H9 (cell line): ENCODE measurements around the gene FANCF. TPM values are rescaled to one million over a fixed set of nuclear protein-coding genes. Genes with fewer than 3 reads are reported as not detected.

Experiments
- DNase-seq: peaks from one replicate; pipeline ENCODE4 v3.0.0-alpha.2; 2017
- H2AFZ ChIP-seq: one replicate; pipeline ENCODE4 v1.6.1; 2013; ENCODE audit warnings: mild to moderate bottlenecking, low read length, control low read depth, moderate library complexity
- H2AK5ac ChIP-seq: 2 replicates; pipeline ENCODE4 v1.6.1; 2013; ENCODE audit warnings: low read length, control low read depth, mixed read lengths; ENCODE audit not compliant: insufficient read length
- H2BK120ac ChIP-seq: one replicate; pipeline ENCODE4 v1.6.1; 2013; ENCODE audit warnings: low read depth, mild to moderate bottlenecking, low read length, control low read depth, inconsistent platforms; ENCODE audit not compliant: poor library complexity, severe bottlenecking
- H2BK12ac ChIP-seq: 2 replicates; pipeline ENCODE4 v1.6.1; 2013; ENCODE audit warnings: low read length, control low read depth, mixed read lengths, low read depth; ENCODE audit not compliant: insufficient read length
- H2BK15ac ChIP-seq: 2 replicates; pipeline ENCODE4 v1.6.1; 2013; ENCODE audit warnings: low read depth, low read length, control low read depth
- H2BK20ac ChIP-seq: one replicate; pipeline ENCODE4 v1.6.1; 2013; ENCODE audit warnings: low read depth, mild to moderate bottlenecking, low read length, control low read depth, inconsistent platforms; ENCODE audit not compliant: poor library complexity, severe bottlenecking
- H2BK5ac ChIP-seq: 2 replicates; pipeline ENCODE4 v1.6.1; 2013; ENCODE audit warnings: low read length, control low read depth, mixed read lengths; ENCODE audit not compliant: insufficient read length
- H3K14ac ChIP-seq: 2 replicates; pipeline ENCODE4 v1.6.1; 2013; ENCODE audit warnings: low read length, control low read depth; ENCODE audit not compliant: insufficient read depth
- H3K18ac ChIP-seq: 2 replicates; pipeline ENCODE4 v1.6.1; 2013; ENCODE audit warnings: low read depth, mild to moderate bottlenecking, mixed read lengths, low read length, control low read depth; ENCODE audit not compliant: insufficient read length
- H3K23ac ChIP-seq: 2 replicates; pipeline ENCODE4 v1.6.1; 2013; ENCODE audit warnings: low read length, control low read depth, mixed read lengths, low read depth; ENCODE audit not compliant: insufficient read length
- H3K23me2 ChIP-seq: 2 replicates; pipeline ENCODE4 v1.6.1; 2013; ENCODE audit warnings: low read depth, mild to moderate bottlenecking, mixed read lengths, low read length, control low read depth; ENCODE audit not compliant: insufficient read length, poor library complexity, severe bottlenecking
- H3K27ac ChIP-seq: 2 replicates; pipeline ENCODE4 v1.5.1; 2013; ENCODE audit warnings: low read length, control low read depth, mixed read lengths, low read depth; ENCODE audit not compliant: insufficient read length
- H3K27me3 ChIP-seq: 2 replicates; pipeline ENCODE4 v1.6.1; 2013; ENCODE audit warnings: low read length, control low read depth, inconsistent platforms; ENCODE audit not compliant: insufficient read depth
- H3K4ac ChIP-seq: 2 replicates; pipeline ENCODE4 v1.6.1; 2013; ENCODE audit warnings: low read depth, mild to moderate bottlenecking, control low read depth, inconsistent platforms, low read length, moderate library complexity
- H3K4me1 ChIP-seq: 2 replicates; pipeline ENCODE4 v1.6.1; 2013; ENCODE audit warnings: low read length, control low read depth, inconsistent platforms; ENCODE audit not compliant: insufficient read depth
- H3K4me2 ChIP-seq: 2 replicates; pipeline ENCODE4 v1.6.1; 2013; ENCODE audit warnings: low read length, control low read depth, mixed read lengths; ENCODE audit not compliant: insufficient read length, insufficient read depth
- H3K56ac ChIP-seq: 2 replicates; pipeline ENCODE4 v1.6.1; 2013; ENCODE audit warnings: low read depth, mild to moderate bottlenecking, mixed read lengths, low read length, control low read depth; ENCODE audit not compliant: insufficient read length
- H3K79me1 ChIP-seq: 2 replicates; pipeline ENCODE4 v1.6.1; 2013; ENCODE audit warnings: low read depth, mild to moderate bottlenecking, moderate library complexity, low read length, control low read depth, inconsistent platforms; ENCODE audit not compliant: insufficient read depth, poor library complexity, severe bottlenecking
- H3K79me2 ChIP-seq: 2 replicates; pipeline ENCODE4 v1.6.1; 2013; ENCODE audit warnings: low read length, control low read depth, inconsistent platforms; ENCODE audit not compliant: insufficient read depth
- H3K9ac ChIP-seq: 2 replicates; pipeline ENCODE4 v1.6.1; 2013; ENCODE audit warnings: low read length, control low read depth, mixed read lengths; ENCODE audit not compliant: insufficient read length; ENCODE audit errors: extremely low read depth
- H3K9me3 ChIP-seq: one replicate; pipeline ENCODE4 v1.6.1; 2013; ENCODE audit warnings: low read depth, low read length, inconsistent platforms; ENCODE audit not compliant: control insufficient read depth
- H3T11ph ChIP-seq: one replicate; pipeline ENCODE4 v1.6.1; 2013; ENCODE audit warnings: mild to moderate bottlenecking, low read length, control low read depth, inconsistent platforms
- H4K20me1 ChIP-seq: one replicate; pipeline ENCODE4 v1.6.1; 2013; ENCODE audit not compliant: control insufficient read depth, insufficient read length, insufficient read depth
- H4K5ac ChIP-seq: 2 replicates; pipeline ENCODE4 v1.6.1; 2013; ENCODE audit warnings: low read depth, mild to moderate bottlenecking, mixed read lengths, low read length, control low read depth; ENCODE audit not compliant: insufficient read length
- H4K8ac ChIP-seq: replicated peaks from 2 replicates; pipeline ENCODE4 v1.6.1; 2013; ENCODE audit warnings: low read length, control low read depth, mixed read lengths, low read depth; ENCODE audit not compliant: insufficient read length
- H4K91ac ChIP-seq: 2 replicates; pipeline ENCODE4 v1.6.1; 2013; ENCODE audit warnings: low read depth, mild to moderate bottlenecking, moderate library complexity, mixed read lengths, low read length, control low read depth; ENCODE audit not compliant: insufficient read length
- H3K27ac Mint-ChIP-seq, 3 experiments: 2 replicates in 2 of 3; 3 replicates in 1 of 3; pipeline ENCODE4 v1.8.0; 2020 to 2021; ENCODE audit warnings: mixed read lengths in 3 of 3, mild to moderate bottlenecking in 1 of 3, moderate library complexity in 1 of 3
- H3K27me3 Mint-ChIP-seq: 2 replicates; pipeline ENCODE4 v1.8.0; 2021; ENCODE audit warnings: low read depth, mild to moderate bottlenecking, moderate library complexity, mixed read lengths
- H3K36me3 Mint-ChIP-seq, 3 experiments: 2 replicates in 2 of 3; 3 replicates in 1 of 3; pipeline ENCODE4 v1.8.0; 2020 to 2021; ENCODE audit warnings: low read depth in 3 of 3, mixed read lengths in 3 of 3; ENCODE audit not compliant: insufficient read depth in 1 of 3
- H3K4me1 Mint-ChIP-seq, 2 experiments: 2 replicates each; pipeline ENCODE4 v1.8.0; 2020; ENCODE audit warnings: mixed read lengths in 2 of 2
- H3K4me3 Mint-ChIP-seq, 2 experiments: 2 replicates in 1 of 2; 3 replicates in 1 of 2; pipeline ENCODE4 v1.8.0; 2020 to 2021; ENCODE audit warnings: mild to moderate bottlenecking in 2 of 2, mixed read lengths in 2 of 2, moderate library complexity in 1 of 2
- H3K9me3 Mint-ChIP-seq, 2 experiments: 2 replicates in 1 of 2; 3 replicates in 1 of 2; pipeline ENCODE4 v1.8.0; 2020; ENCODE audit warnings: mild to moderate bottlenecking in 2 of 2, mixed read lengths in 2 of 2, moderate library complexity in 1 of 2
- CTCF ChIP-seq: fragments of 200-600 bp; sonication (generic); conservative IDR thresholded peaks from 3 replicates; pipeline ENCODE4 v1.8.0; 2021; ENCODE audit warnings: antibody characterized with exemption, mild to moderate bottlenecking
- WGBS: extraction: QIAGEN DNeasy Blood & Tissue Kit; methylation state at CpG from one replicate; pipeline ENCODE4 v1.1.7; 2013; ENCODE audit warnings: missing lambda C conversion rate, low lambda C conversion rate, mixed read lengths; ENCODE audit not compliant: insufficient read length; ENCODE audit errors: extremely low coverage; 5-methylcytosine and 5-hydroxymethylcytosine counted together
- total RNA-seq: library from RNA; stranded (reverse); gene quantifications from 2 replicates; pipeline ENCODE4 v1.2.1, GENCODE V29; 2021

Gene FANCF
- total RNA-seq, 1 experiment from 2014 or later: 15.3 TPM

- Histone ChIP-seq H3K4me1 (no peaks in the 10 kb centered on the region), H2BK120ac (no peak overlapping the region), H3K27me3 (no peaks in the 10 kb centered on the region), H3K4ac (no peak overlapping the region), H3K23ac (no peak overlapping the region), H3K79me2 (no peaks in the 10 kb centered on the region), H3K79me1 (no peaks in the 10 kb centered on the region), H3K27ac (no peak overlapping the region), H4K91ac (no peak overlapping the region), H3T11ph (no peak overlapping the region), H3K4me2 (no peak overlapping the region), H4K20me1 (no peaks in the 10 kb centered on the region), H2BK5ac (no peak overlapping the region), H3K56ac (no peak overlapping the region), H3K18ac (no peak overlapping the region), H3K23me2 (no peaks in the 10 kb centered on the region), H2AFZ (no peak overlapping the region), H3K9me3 (no peaks in the 10 kb centered on the region), H2BK15ac (no peak overlapping the region), H2BK20ac (no peak overlapping the region), H4K5ac (no peak overlapping the region), H3K14ac (no peak overlapping the region), H2AK5ac (no peak overlapping the region), H4K8ac (no peak overlapping the region), H2BK12ac (no peak overlapping the region), H3K9ac (no peak overlapping the region)
- peaks cover 0 to 5% of the 10 kb centered on the region in 2 experiments; a peak in 2 of 5 replicates for H3K9me3 Mint-ChIP-seq
- no peak for DNase-seq
- H3K4me1 Mint-ChIP-seq: peaks cover 18 to 29% of the 10 kb centered on the region in 2 experiments
- TF ChIP-seq CTCF: no peak
- no peak overlapping the region for H3K4me3 Mint-ChIP-seq
- WGBS: no CpG with 5 or more reads among the region's 1 CpG
- no peaks in the 10 kb centered on the region; the same call in 1 of the 2 replicates for H3K27me3 Mint-ChIP-seq
- H3K27ac Mint-ChIP-seq: no peak overlapping the region
- peaks cover 0 to 5% (median 0%) of the 10 kb centered on the region in 3 experiments; a peak in 2 of 7 replicates for H3K36me3 Mint-ChIP-seq
Observed at GRCh38 chr11:22657101-22657694, 31.6 kb upstream of the FANCF start.
